CD1c-positive myeloid dendritic cell (primary cell): ENCODE measurements around the gene HNRNPA2B1.
"Not testable (repeated sequence)": the region's sequence is repeated elsewhere in the genome, so short reads cannot be mapped to it uniquely, and the experiment has no call there.

Source experiments
- DNase-seq: peaks from one replicate; pipeline ENCODE4 v3.0.0-alpha.2; 2016; ENCODE audit errors: extremely low spot score

Gene HNRNPA2B1

GRCh38 chr7:26166684-26167266, 33.8 kb downstream of the HNRNPA2B1 start:
- DNase-seq: peak; percentile 18

- DNase-seq: no peak
These were observed 34.4 kb downstream of the HNRNPA2B1 start for GRCh38 chr7:26165950-26166683.

- DNase-seq: not testable (repeated sequence)
These were observed 36.7 kb downstream of the HNRNPA2B1 start for GRCh38 chr7:26163804-26164203.

GRCh38 chr7:26162431-26162830, 38.1 kb downstream of the HNRNPA2B1 start:
- DNase-seq: no peak

GRCh38 chr7:26160896-26161295, 39.6 kb downstream of the HNRNPA2B1 start:
- DNase-seq: no peak

GRCh38 chr7:26159243-26159642, 41.3 kb downstream of the HNRNPA2B1 start:
- DNase-seq: no peak

- no peak for DNase-seq
These were observed 42.9 kb downstream of the HNRNPA2B1 start for GRCh38 chr7:26157520-26158105.

GRCh38 chr7:26156451-26157420, 43.8 kb downstream of the HNRNPA2B1 start:
- peak; percentile 83 for DNase-seq

GRCh38 chr7:26155531-26156375, 44.8 kb downstream of the HNRNPA2B1 start:
- DNase-seq: peak; percentile 30

GRCh38 chr7:26153823-26154783, 46.4 kb downstream of the HNRNPA2B1 start:
- DNase-seq: peak; percentile 82

GRCh38 chr7:26153241-26153822, 47.2 kb downstream of the HNRNPA2B1 start:
- peak; percentile 54 for DNase-seq

GRCh38 chr7:26152782-26153240, 47.7 kb downstream of the HNRNPA2B1 start:
- DNase-seq: not testable (repeated sequence)

GRCh38 chr7:26151953-26152781, 48.4 kb downstream of the HNRNPA2B1 start, which contains the start of gene NFE2L3:
TSS of gene NFE2L3 (plus strand) at chr7:26152198. CDS start at chr7:26152499, 301 bp downstream.
- peak; percentile 93 for DNase-seq

- no peak for DNase-seq
These were observed 48.9 kb downstream of the HNRNPA2B1 start for GRCh38 chr7:26151650-26151952.

GRCh38 chr7:26151096-26151495, 49.5 kb downstream of the HNRNPA2B1 start:
- DNase-seq: no peak

- no peak for DNase-seq
These were observed 51.1 kb downstream of the HNRNPA2B1 start for GRCh38 chr7:26149391-26149977.

- DNase-seq: not testable (repeated sequence)
These were observed 52.2 kb downstream of the HNRNPA2B1 start for GRCh38 chr7:26148307-26148700.
